ENCODE results near the gene UBD. TPM values are rescaled to one million over a fixed set of nuclear protein-coding genes. Genes with fewer than 3 reads are reported as not detected.

Gene UBD
- total RNA-seq: 1.9 and 2.6 TPM in 2 replicates
- long read RNA-seq: 0 reads

GRCh38 chr6:29559524-29560287 is at the start of gene UBD:
TSS of gene UBD (minus strand) at chr6:29559732. CDS start at chr6:29559701, 31 bp downstream.
- Mint-ChIP-seq H3K27ac (no peak within 1 kb of the TSS), H3K9me3 (ENCODE audit: low read depth) (no peaks in the 10 kb centered on the region), H3K36me3 (ENCODE audit: insufficient read depth) (no peaks in the 10 kb centered on the region), H3K4me3 (ENCODE audit: low read depth) (no peak within 1 kb of the TSS), H3K27me3 (peaks cover 45% of the 10 kb centered on the region), H3K4me1 (ENCODE audit: low read depth) (peaks cover 8% of the 10 kb centered on the region)
- TF ChIP-seq, protein P1, sequence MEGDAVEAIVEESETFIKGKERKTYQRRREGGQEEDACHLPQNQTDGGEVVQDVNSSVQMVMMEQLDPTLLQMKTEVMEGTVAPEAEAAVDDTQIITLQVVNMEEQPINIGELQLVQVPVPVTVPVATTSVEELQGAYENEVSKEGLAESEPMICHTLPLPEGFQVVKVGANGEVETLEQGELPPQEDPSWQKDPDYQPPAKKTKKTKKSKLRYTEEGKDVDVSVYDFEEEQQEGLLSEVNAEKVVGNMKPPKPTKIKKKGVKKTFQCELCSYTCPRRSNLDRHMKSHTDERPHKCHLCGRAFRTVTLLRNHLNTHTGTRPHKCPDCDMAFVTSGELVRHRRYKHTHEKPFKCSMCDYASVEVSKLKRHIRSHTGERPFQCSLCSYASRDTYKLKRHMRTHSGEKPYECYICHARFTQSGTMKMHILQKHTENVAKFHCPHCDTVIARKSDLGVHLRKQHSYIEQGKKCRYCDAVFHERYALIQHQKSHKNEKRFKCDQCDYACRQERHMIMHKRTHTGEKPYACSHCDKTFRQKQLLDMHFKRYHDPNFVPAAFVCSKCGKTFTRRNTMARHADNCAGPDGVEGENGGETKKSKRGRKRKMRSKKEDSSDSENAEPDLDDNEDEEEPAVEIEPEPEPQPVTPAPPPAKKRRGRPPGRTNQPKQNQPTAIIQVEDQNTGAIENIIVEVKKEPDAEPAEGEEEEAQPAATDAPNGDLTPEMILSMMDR (IDR thresholded peaks at IDR 0.05; ENCODE audit: unreplicated experiment): no peak
- DNase-seq (ENCODE audit: low spot score, unreplicated experiment): no peak

DNA sequence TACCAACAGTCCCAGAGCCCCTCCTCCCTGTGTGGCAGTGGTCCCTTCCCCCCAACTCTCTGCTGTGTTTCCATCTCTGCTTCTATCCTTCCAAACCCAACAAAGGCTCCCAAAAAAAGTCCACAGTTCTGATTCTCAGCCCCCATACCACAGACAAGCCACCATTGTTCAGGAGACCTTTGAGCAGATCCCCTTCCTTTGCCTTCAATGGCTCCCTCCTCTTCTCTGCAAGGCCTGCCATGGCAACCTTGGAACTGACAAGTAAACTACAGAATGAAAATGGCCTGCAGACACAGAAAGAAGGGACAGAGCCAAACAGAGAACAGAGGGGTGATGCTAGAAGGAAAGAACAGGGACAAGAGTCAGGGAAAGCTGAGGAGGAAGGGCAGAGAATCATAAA is 48.6 kb upstream of the UBD start:
- Mint-ChIP-seq H3K27me3 (no peaks in the 10 kb centered on the region), H3K4me3 (ENCODE audit: low read depth) (no peak overlapping the region), H3K36me3 (ENCODE audit: insufficient read depth) (peaks cover 40% of the 10 kb centered on the region), H3K9me3 (ENCODE audit: low read depth) (no peaks in the 10 kb centered on the region), H3K27ac (no peak overlapping the region), H3K4me1 (ENCODE audit: low read depth) (no peaks in the 10 kb centered on the region)
- TF ChIP-seq, protein P1 (IDR thresholded peaks at IDR 0.05; ENCODE audit: unreplicated experiment): no peak
- no peak for DNase-seq (ENCODE audit: low spot score, unreplicated experiment)

- Mint-ChIP-seq H3K36me3 (ENCODE audit: insufficient read depth) (peaks cover 24% of the 10 kb centered on the region), H3K27ac (no peak overlapping the region), H3K4me3 (ENCODE audit: low read depth) (no peak overlapping the region), H3K27me3 (no peaks in the 10 kb centered on the region), H3K4me1 (ENCODE audit: low read depth) (no peaks in the 10 kb centered on the region), H3K9me3 (ENCODE audit: low read depth) (no peaks in the 10 kb centered on the region)
- TF ChIP-seq, protein P1 (IDR thresholded peaks at IDR 0.05; ENCODE audit: unreplicated experiment): no peak
- no peak for DNase-seq (ENCODE audit: low spot score, unreplicated experiment)
Measured at GRCh38 chr6:29603930-29604329, 44.4 kb upstream of the UBD start.

DNA sequence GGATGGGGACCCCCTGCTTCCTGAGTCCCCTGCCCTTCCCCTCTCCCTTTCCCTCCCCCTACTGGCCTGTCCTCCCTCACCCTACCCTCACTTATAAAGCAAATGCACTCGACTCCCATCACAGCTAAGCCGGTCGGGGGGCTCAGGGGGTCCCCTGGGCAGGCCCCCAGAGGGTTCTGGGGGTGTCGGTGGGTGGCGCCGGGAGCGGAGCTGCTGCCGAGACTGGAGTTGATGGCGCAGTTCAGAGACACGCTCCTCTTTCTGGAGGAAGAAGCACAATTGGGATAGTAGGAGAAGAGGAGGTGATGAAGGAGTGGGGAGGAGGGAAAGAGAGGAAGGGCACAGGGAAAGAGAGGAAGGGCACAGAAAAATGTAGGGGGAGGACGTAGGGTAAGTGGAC is 43.9 kb upstream of the UBD start:
- Mint-ChIP-seq H3K4me3 (ENCODE audit: low read depth) (no peak overlapping the region), H3K27ac (no peak overlapping the region), H3K4me1 (ENCODE audit: low read depth) (no peaks in the 10 kb centered on the region), H3K36me3 (ENCODE audit: insufficient read depth) (peaks cover 23% of the 10 kb centered on the region), H3K9me3 (ENCODE audit: low read depth) (no peaks in the 10 kb centered on the region), H3K27me3 (no peaks in the 10 kb centered on the region)
- DNase-seq (ENCODE audit: low spot score, unreplicated experiment): no peak
- TF ChIP-seq, protein P1 (IDR thresholded peaks at IDR 0.05; ENCODE audit: unreplicated experiment): no peak

GRCh38 chr6:29602564-29603361 is 43.2 kb upstream of the UBD start:
- DNase-seq (ENCODE audit: low spot score, unreplicated experiment): no peak
- Mint-ChIP-seq H3K27me3 (no peaks in the 10 kb centered on the region), H3K9me3 (ENCODE audit: low read depth) (no peaks in the 10 kb centered on the region), H3K27ac (no peak overlapping the region), H3K36me3 (ENCODE audit: insufficient read depth) (peaks cover 19% of the 10 kb centered on the region), H3K4me1 (ENCODE audit: low read depth) (no peaks in the 10 kb centered on the region), H3K4me3 (ENCODE audit: low read depth) (no peak overlapping the region)
- TF ChIP-seq, protein P1 (IDR thresholded peaks at IDR 0.05; ENCODE audit: unreplicated experiment): peak; percentile 49

Data from progenitor cell of endocrine pancreas (in vitro differentiated cells).